MCF 10A (cell line): ENCODE measurements around the gene MED13L. TPM values are rescaled to one million over a fixed set of nuclear protein-coding genes. Genes with fewer than 3 reads are reported as not detected.

Experiments used
- BruUV-seq: library from RNA; stranded (reverse); fragments of 400-500 nt; replicated peaks from 2 replicates; lab custom pipeline; 2021; lab: Mats Ljungman, UMichigan
- CTCF ChIA-PET: fragments of 300-600 bp; sonication (Branson Sonifier 250); formaldehyde crosslinking; extraction: SDS; loops from one replicate; lab custom pipeline; 2021; ENCODE audit warnings: antibody characterized with exemption, inconsistent platforms; lab: Yijun Ruan, JAX
- POLR2A ChIA-PET: fragments of 300-600, 350-650 bp; sonication (Branson Sonifier 250); formaldehyde crosslinking; extraction: SDS; loops from one replicate; lab custom pipeline; 2020; ENCODE audit warnings: antibody characterized with exemption, inconsistent platforms; lab: Yijun Ruan, JAX
- DNase-seq: peaks from one replicate; pipeline ENCODE4 v3.0.0-alpha.2; 2018; ENCODE audit not compliant: unreplicated experiment
- H3K27ac Mint-ChIP-seq: one replicate; pipeline ENCODE4 v1.8.0; 2022; ENCODE audit warnings: mild to moderate bottlenecking, low read depth, mixed read lengths; ENCODE audit not compliant: unreplicated experiment
- H3K27me3 Mint-ChIP-seq: one replicate; pipeline ENCODE4 v1.8.0; 2022; ENCODE audit warnings: mixed read lengths; ENCODE audit not compliant: insufficient read depth, unreplicated experiment
- H3K36me3 Mint-ChIP-seq: one replicate; pipeline ENCODE4 v1.8.0; 2022; ENCODE audit warnings: mild to moderate bottlenecking, moderate library complexity, mixed read lengths; ENCODE audit not compliant: insufficient read depth, unreplicated experiment
- H3K4me1 Mint-ChIP-seq: one replicate; pipeline ENCODE4 v1.8.0; 2022; ENCODE audit warnings: mixed read lengths; ENCODE audit not compliant: insufficient read depth, unreplicated experiment
- H3K4me3 Mint-ChIP-seq: one replicate; pipeline ENCODE4 v1.8.0; 2022; ENCODE audit warnings: mild to moderate bottlenecking, moderate library complexity, mixed read lengths; ENCODE audit not compliant: unreplicated experiment
- H3K9me3 Mint-ChIP-seq: one replicate; pipeline ENCODE4 v1.8.0; 2022; ENCODE audit warnings: mixed read lengths; ENCODE audit not compliant: unreplicated experiment
- intact Hi-C: fragments of 100-400 bp; cut with micrococcal nuclease; formaldehyde crosslinking; loops from 2 replicates; pipeline ENCODE4 v1.14.1; 2022
- total RNA-seq: library from RNA; stranded (reverse); gene quantifications from 2 replicates; pipeline ENCODE4 v1.2.3, GENCODE V29; 2022
- TF ChIP-seq, protein P1 (sequence below): fragments of 200-600 bp; IDR thresholded peaks from one replicate; pipeline ENCODE4 v1.8.0; 2022; ENCODE audit warnings: antibody characterized with exemption, mild to moderate bottlenecking; ENCODE audit not compliant: unreplicated experiment

Gene MED13L
- total RNA-seq, 1 experiment from 2014 or later, result 91.6 TPM

DNA sequence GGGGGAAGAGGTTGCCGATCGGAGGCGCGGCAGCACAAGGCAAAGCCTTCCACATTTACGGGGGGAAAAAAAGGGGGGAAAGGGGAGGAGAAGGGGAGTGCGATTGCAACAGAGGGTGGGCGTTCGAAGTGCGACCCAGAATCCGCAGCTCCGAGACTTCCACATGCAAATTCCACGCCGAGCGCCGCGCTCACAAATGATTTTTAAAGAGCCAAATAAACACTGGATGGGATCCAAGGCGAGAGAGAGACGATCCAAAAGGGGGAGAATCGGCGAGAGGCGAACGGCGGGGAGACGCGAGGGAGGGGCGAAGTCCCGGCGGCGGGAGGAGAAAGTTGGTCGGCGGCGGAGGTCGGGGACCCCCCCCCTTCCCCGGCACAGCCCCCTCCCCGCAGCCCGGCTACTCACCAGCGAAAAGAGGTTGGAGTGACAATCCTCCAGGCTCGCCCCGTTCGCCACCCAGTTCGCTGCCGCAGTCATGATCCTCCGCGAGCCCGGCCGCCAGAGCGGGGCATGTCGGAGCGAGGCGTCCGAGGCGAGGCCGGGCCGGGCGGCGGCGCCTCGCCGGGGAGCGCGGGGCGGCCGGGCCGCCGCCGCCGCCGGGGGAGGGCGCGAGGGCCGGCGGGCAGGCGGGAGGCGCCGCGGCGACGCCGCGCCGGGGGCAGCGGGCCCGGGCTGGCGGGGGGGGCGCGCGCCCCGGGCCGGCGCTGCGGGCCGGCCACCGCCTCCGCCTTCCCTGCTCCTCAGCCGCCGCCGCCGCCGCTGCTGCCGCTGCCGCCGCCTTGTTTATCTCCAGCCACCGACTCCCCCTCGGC is 634 bp downstream of the MED13L start:
- DNase-seq, result peak; percentile 76
- BruUV-seq, result no TSS peak
- no peaks in the 10 kb centered on the region for H3K9me3 Mint-ChIP-seq
- POLR2A ChIA-PET, result interaction anchor here (0.5 to 2.1 kb wide), 32 partner anchors 9 to 1598 kb away, joined by 3 to 15 read pairs (median 3); no protein-coding TSS in a partner anchor
- TF ChIP-seq, protein P1, sequence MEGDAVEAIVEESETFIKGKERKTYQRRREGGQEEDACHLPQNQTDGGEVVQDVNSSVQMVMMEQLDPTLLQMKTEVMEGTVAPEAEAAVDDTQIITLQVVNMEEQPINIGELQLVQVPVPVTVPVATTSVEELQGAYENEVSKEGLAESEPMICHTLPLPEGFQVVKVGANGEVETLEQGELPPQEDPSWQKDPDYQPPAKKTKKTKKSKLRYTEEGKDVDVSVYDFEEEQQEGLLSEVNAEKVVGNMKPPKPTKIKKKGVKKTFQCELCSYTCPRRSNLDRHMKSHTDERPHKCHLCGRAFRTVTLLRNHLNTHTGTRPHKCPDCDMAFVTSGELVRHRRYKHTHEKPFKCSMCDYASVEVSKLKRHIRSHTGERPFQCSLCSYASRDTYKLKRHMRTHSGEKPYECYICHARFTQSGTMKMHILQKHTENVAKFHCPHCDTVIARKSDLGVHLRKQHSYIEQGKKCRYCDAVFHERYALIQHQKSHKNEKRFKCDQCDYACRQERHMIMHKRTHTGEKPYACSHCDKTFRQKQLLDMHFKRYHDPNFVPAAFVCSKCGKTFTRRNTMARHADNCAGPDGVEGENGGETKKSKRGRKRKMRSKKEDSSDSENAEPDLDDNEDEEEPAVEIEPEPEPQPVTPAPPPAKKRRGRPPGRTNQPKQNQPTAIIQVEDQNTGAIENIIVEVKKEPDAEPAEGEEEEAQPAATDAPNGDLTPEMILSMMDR, result no peak
- CTCF ChIA-PET, result interaction anchor here (0.6 to 1.3 kb wide), 13 partner anchors 13 to 414 kb away, joined by 3 to 7 read pairs (median 4); no protein-coding TSS in a partner anchor
- H3K27me3 Mint-ChIP-seq, result no peaks in the 10 kb centered on the region
- H3K4me1 Mint-ChIP-seq, result peaks cover 16% of the 10 kb centered on the region
- H3K4me3 Mint-ChIP-seq, result peak overlapping the region; percentile 84
- peaks cover 6% of the 10 kb centered on the region for H3K36me3 Mint-ChIP-seq
- intact Hi-C loops, result loop anchor here (2.0 to 10.0 kb wide), 7 partner anchors 136 to 430 kb away; no protein-coding TSS in a partner anchor
- peak overlapping the region; percentile 96 for H3K27ac Mint-ChIP-seq

DNA sequence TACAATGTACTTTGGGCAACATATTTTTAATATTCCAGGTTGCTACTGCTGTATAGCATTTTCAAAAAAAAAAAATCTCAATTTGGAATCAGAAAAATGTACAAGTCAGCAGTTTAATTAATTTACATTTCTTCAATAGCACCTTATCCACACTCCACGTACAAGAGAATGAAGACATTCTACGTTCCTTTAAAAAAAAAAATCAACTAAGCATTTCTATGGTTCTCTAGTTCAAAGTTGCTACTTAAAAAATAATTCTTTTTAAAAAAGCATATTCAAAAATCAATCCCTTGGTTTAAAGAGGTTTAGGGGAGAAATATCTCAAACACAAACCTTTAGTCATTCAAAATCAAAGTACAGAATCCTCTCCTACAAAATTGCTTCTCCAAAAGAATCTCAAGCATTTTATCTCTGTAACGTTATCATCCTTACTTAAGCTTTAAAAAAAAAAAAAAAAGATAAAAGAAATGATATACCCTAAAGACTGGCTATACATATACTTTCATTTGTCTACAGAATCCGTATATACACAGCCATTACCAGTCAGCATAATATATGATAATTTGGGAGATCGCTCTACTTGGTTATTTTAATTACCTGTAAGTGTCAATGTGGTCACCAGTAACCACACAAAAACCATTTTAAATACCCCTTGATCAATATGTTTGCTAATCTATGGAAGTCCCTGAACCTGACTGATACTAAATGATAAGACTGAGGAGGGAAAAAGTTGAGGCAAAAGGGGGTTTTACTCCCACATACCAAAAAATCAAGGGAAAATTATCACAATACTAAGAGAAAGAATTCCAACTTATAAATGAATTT is 2.7 kb downstream of the MED13L start:
- Mint-ChIP-seq H3K4me1 (peaks cover 16% of the 10 kb centered on the region), H3K27me3 (no peaks in the 10 kb centered on the region), H3K27ac (peak overlapping the region; percentile 96), H3K36me3 (peaks cover 6% of the 10 kb centered on the region), H3K4me3 (peak overlapping the region; percentile 84), H3K9me3 (no peaks in the 10 kb centered on the region)
- no TSS peak for BruUV-seq
- intact Hi-C loops, result loop anchor here (5.0 to 10.0 kb wide), 4 partner anchors 153 to 433 kb away; no protein-coding TSS in a partner anchor
- ChIA-PET POLR2A (interaction anchor here (1.1 kb wide), 1 partner anchor 44 kb away, joined by 6 read pairs; no protein-coding TSS in a partner anchor), CTCF (interaction anchor here (0.6 kb wide), 1 partner anchor 386 kb away, joined by 5 read pairs; no protein-coding TSS in a partner anchor)
- TF ChIP-seq, protein P1, result no peak
- no peak for DNase-seq

DNA sequence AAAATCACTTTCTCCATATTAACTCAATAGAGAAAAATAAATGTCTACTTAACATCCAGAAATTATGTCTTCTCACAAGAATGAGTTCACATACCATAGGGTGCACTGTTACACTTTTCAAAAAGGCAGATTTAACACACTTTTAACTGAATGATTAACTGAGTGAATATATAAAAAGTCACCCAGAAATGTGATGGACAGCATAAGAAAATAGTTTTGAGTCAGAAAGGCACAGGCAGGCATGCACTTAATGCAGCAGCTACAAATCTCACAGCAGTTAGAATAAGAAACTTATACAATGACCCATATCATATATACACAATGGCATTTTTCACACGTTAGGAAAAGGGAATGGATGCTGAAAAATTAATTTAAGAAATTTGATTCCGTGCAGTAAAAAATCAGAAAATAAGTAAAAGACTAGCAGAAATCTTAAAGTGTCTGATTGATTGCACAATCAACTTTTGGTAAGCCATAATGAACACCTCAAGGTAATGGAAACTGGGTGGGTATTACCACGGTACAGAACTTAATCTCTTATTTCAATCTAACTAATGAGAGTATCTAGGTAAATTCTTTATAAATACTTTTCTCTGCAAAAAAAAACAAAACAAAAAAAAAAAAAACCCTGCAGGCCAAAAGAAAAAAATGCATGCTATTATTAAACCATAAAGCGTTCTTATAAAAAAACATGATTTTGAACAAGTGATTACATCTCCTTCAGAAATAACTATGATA is 3.5 kb downstream of the MED13L start:
- CTCF ChIA-PET, result no interaction called here
- Mint-ChIP-seq H3K27me3 (no peaks in the 10 kb centered on the region), H3K9me3 (no peaks in the 10 kb centered on the region), H3K4me1 (peaks cover 16% of the 10 kb centered on the region), H3K36me3 (peaks cover 6% of the 10 kb centered on the region), H3K27ac (peak overlapping the region; percentile 36), H3K4me3 (peak overlapping the region; percentile 84)
- intact Hi-C loops, result loop anchor here (10.0 kb wide), 1 partner anchor 251 kb away; no protein-coding TSS in a partner anchor
- DNase-seq, result no peak
- TF ChIP-seq, protein P1, result peak; percentile 18
- POLR2A ChIA-PET, result interaction anchor here (0.6 to 1.1 kb wide), 5 partner anchors 9 to 356 kb away, joined by 3 to 7 read pairs (median 5); no protein-coding TSS in a partner anchor
- no TSS peak for BruUV-seq
